Neural crest cell (in vitro differentiated cells): Measurements from ENCODE around the gene HK2. TPM values are rescaled to one million over a fixed set of nuclear protein-coding genes. Genes with fewer than 3 reads are reported as not detected.

Source experiments
- DNase-seq: peaks from one replicate; pipeline ENCODE4 v3.0.0; 2021; ENCODE audit warnings: low read depth, mixed read lengths, low spot score
- H3K27ac Mint-ChIP-seq: one replicate; pipeline ENCODE4 v1.8.0; 2021; ENCODE audit warnings: mild to moderate bottlenecking, mixed read lengths; ENCODE audit not compliant: unreplicated experiment
- H3K27me3 Mint-ChIP-seq: 2 replicates; pipeline ENCODE4 v1.8.0; 2021; ENCODE audit warnings: low read depth, mild to moderate bottlenecking, mixed read lengths
- H3K36me3 Mint-ChIP-seq: 2 replicates; pipeline ENCODE4 v1.8.0; 2021; ENCODE audit warnings: low read depth, mild to moderate bottlenecking, mixed read lengths
- H3K4me1 Mint-ChIP-seq: 2 replicates; pipeline ENCODE4 v1.8.0; 2021; ENCODE audit warnings: mixed read lengths
- H3K4me3 Mint-ChIP-seq: one replicate; pipeline ENCODE4 v1.8.0; 2021; ENCODE audit warnings: mild to moderate bottlenecking, mixed read lengths
- H3K9me3 Mint-ChIP-seq: 2 replicates; pipeline ENCODE4 v1.8.0; 2021; ENCODE audit warnings: mixed read lengths
- CTCF ChIP-seq: fragments of 200-600 bp; sonication (generic); conservative IDR thresholded peaks from 2 replicates; pipeline ENCODE4 v1.5.0; 2021; ENCODE audit warnings: antibody characterized with exemption, mild to moderate bottlenecking
- total RNA-seq: library from RNA; stranded (reverse); gene quantifications from 2 replicates; pipeline ENCODE4 v1.2.1, GENCODE V29; 2021

HK2 gene
- total RNA-seq, 1 donor from 2014 or later: 40.1 TPM

GRCh38 chr2:74836675-74837401 lies 2.9 kb downstream of the HK2 start:
- Mint-ChIP-seq H3K4me1 (peaks cover 32% of the 10 kb centered on the region), H3K27ac (no peak overlapping the region)

GRCh38 chr2:74841641-74842040 lies 7.7 kb downstream of the HK2 start:
- no peaks in the 10 kb centered on the region for H3K9me3 Mint-ChIP-seq
- H3K4me3 Mint-ChIP-seq: no peak overlapping the region
- no peaks in the 10 kb centered on the region for H3K36me3 Mint-ChIP-seq
- no peak for TF ChIP-seq CTCF
- H3K4me1 Mint-ChIP-seq: peaks cover 36% of the 10 kb centered on the region
- no peaks in the 10 kb centered on the region for H3K27me3 Mint-ChIP-seq
- no peak for DNase-seq
- no peak overlapping the region for H3K27ac Mint-ChIP-seq

More at GRCh38 chr2:74836675-74837401, 2.9 kb downstream of the HK2 start:
- Mint-ChIP-seq H3K9me3 (no peaks in the 10 kb centered on the region), H3K36me3 (no peaks in the 10 kb centered on the region), H3K27me3 (peaks cover 2% of the 10 kb centered on the region), H3K4me3 (peak overlapping the region; percentile 98)
- TF ChIP-seq CTCF: peak; percentile 25
- DNase-seq: no peak

GRCh38 chr2:74843433-74843832 lies 9.5 kb downstream of the HK2 start:
- no peaks in the 10 kb centered on the region for H3K36me3 Mint-ChIP-seq
- no peaks in the 10 kb centered on the region for H3K9me3 Mint-ChIP-seq
- DNase-seq: no peak
- H3K4me3 Mint-ChIP-seq: peak overlapping the region; percentile 0
- no peak for TF ChIP-seq CTCF
- H3K27me3 Mint-ChIP-seq: no peaks in the 10 kb centered on the region
- H3K4me1 Mint-ChIP-seq: peaks cover 28% of the 10 kb centered on the region
- no peak overlapping the region for H3K27ac Mint-ChIP-seq

GRCh38 chr2:74843899-74844298 lies 10.0 kb downstream of the HK2 start:
- no peak for TF ChIP-seq CTCF
- no peak for DNase-seq
- peak overlapping the region; percentile 53 for H3K27ac Mint-ChIP-seq
- H3K9me3 Mint-ChIP-seq: no peaks in the 10 kb centered on the region
- H3K27me3 Mint-ChIP-seq: no peaks in the 10 kb centered on the region
- H3K36me3 Mint-ChIP-seq: no peaks in the 10 kb centered on the region
- peaks cover 33% of the 10 kb centered on the region for H3K4me1 Mint-ChIP-seq
- no peak overlapping the region for H3K4me3 Mint-ChIP-seq

- H3K4me1 Mint-ChIP-seq: peaks cover 41% of the 10 kb centered on the region
- H3K27ac Mint-ChIP-seq: no peak overlapping the region
- H3K27me3 Mint-ChIP-seq: no peaks in the 10 kb centered on the region
- no peaks in the 10 kb centered on the region for H3K9me3 Mint-ChIP-seq
- H3K4me3 Mint-ChIP-seq: no peak overlapping the region
- DNase-seq: no peak
- TF ChIP-seq CTCF: no peak
- no peaks in the 10 kb centered on the region for H3K36me3 Mint-ChIP-seq
Observed at GRCh38 chr2:74844752-74845151, 10.8 kb downstream of the HK2 start.
